Measurements from ENCODE around the gene DGKB. TPM values are rescaled to one million over a fixed set of nuclear protein-coding genes. Genes with fewer than 3 reads are reported as not detected.

The DGKB gene
- total RNA-seq, 1 experiment from 2014 or later = not detected

- ATAC-seq = no peak
- POLR2A ChIA-PET = no interaction called here
Measured at GRCh38 chr7:14233868-14234369, 668.6 kb downstream of the DGKB start.

GRCh38 chr7:14233076-14233867 lies 669.3 kb downstream of the DGKB start:
- ATAC-seq (no peak), DNase-seq (ENCODE audit: low read depth, low spot score) (no peak)
- H3K4me3 ChIP-seq (ENCODE audit: low read depth in 2 of 2, low read length in 2 of 2) = no peak overlapping the region
- no peak for TF ChIP-seq POLR2AphosphoS5 (IDR thresholded peaks at IDR 0.05; ENCODE audit: low read depth, low read length)
- no peak for TF ChIP-seq CTCF (IDR thresholded peaks at IDR 0.05)
- no peak for TF ChIP-seq REST (IDR thresholded peaks at IDR 0.05; ENCODE audit: insufficient read depth in 1 of 2, low read depth in 2 of 2, low read length in 1 of 2)
- TF ChIP-seq TCF7L2 (IDR thresholded peaks at IDR 0.05; ENCODE audit: low read depth, low read length) = no peak
- no peak for TF ChIP-seq SIN3A (IDR thresholded peaks at IDR 0.05; ENCODE audit: borderline replicate concordance, insufficient read depth, low read depth, low read length)
- no peaks in the 10 kb centered on the region for H3K4me1 ChIP-seq (ENCODE audit: control insufficient read depth, insufficient read depth, low read length)
- H3K27ac ChIP-seq (ENCODE audit: low read length) = no peak overlapping the region
- no TSS peak for BruUV-seq (replicated peaks)
- no peaks in the 10 kb centered on the region for H3K27me3 ChIP-seq (ENCODE audit: control insufficient read depth, insufficient read depth, low read length)
- in situ Hi-C loops (cut with HindIII; ENCODE audit: low pct_unique_long_range_greater_than_20kb, low sequenced_read_pairs) = no loop called here
- no peaks in the 10 kb centered on the region for H3K9me3 ChIP-seq (ENCODE audit: control insufficient read depth, insufficient read depth, low read depth, low read length)
- H3K36me3 ChIP-seq (ENCODE audit: control insufficient read depth, insufficient read depth, low read length) = no peaks in the 10 kb centered on the region
- ChIA-PET CTCF (no interaction called here), POLR2A (no interaction called here)
- intact Hi-C loops (cut with micrococcal nuclease; ENCODE audit: unreplicated experiment) = no loop called here

More at GRCh38 chr7:14233868-14234369, 668.6 kb downstream of the DGKB start:
- CTCF ChIA-PET = no interaction called here
- Histone ChIP-seq H3K4me1 (ENCODE audit: control insufficient read depth, insufficient read depth, low read length) (no peaks in the 10 kb centered on the region), H3K4me3 (ENCODE audit: low read depth in 2 of 2, low read length in 2 of 2) (no peak overlapping the region), H3K27me3 (ENCODE audit: control insufficient read depth, insufficient read depth, low read length) (no peaks in the 10 kb centered on the region), H3K9me3 (ENCODE audit: control insufficient read depth, insufficient read depth, low read depth, low read length) (no peaks in the 10 kb centered on the region), H3K36me3 (ENCODE audit: control insufficient read depth, insufficient read depth, low read length) (no peaks in the 10 kb centered on the region), H3K27ac (ENCODE audit: low read length) (no peak overlapping the region)
- intact Hi-C loops (cut with micrococcal nuclease; ENCODE audit: unreplicated experiment) (no loop called here), in situ Hi-C loops (cut with HindIII; ENCODE audit: low pct_unique_long_range_greater_than_20kb, low sequenced_read_pairs) (no loop called here)
- no peak for DNase-seq (ENCODE audit: low read depth, low spot score)
- no peak for TF ChIP-seq REST (IDR thresholded peaks at IDR 0.05; ENCODE audit: insufficient read depth in 1 of 2, low read depth in 2 of 2, low read length in 1 of 2)
- BruUV-seq (replicated peaks) = no TSS peak
